Activated naive CD8-positive, alpha-beta T cell treated with anti-CD3 and anti-CD28 coated beads, Interleukin-2, amount 50 U/mL, for 16 hours (primary cell): ENCODE data around the gene LSAMP.

Experiments used
- DNase-seq: peaks from one replicate; pipeline ENCODE4 v3.0.0-alpha.2; 2020; ENCODE audit warnings: low read depth, low spot score

LSAMP gene

DNA sequence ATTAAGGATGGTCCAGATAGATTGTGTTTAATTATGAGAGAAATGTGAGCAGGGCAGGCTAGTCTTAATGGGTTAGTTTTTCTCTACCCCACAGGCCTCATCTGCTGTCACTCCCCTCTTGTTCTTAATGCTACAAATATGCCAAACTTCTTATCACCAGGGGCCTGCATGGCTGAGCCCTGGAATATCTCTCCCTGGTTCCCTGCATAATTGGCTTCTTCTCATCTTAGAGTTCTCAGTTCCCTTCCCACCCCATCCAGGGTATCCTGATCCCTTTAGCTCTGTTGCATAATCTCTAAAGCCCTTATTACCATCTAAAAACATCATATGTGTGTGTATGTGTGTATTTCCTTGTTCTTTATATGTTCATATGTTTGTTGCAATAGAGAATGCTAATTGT is 279.6 kb downstream of the LSAMP start:
- DNase-seq = no peak

DNA sequence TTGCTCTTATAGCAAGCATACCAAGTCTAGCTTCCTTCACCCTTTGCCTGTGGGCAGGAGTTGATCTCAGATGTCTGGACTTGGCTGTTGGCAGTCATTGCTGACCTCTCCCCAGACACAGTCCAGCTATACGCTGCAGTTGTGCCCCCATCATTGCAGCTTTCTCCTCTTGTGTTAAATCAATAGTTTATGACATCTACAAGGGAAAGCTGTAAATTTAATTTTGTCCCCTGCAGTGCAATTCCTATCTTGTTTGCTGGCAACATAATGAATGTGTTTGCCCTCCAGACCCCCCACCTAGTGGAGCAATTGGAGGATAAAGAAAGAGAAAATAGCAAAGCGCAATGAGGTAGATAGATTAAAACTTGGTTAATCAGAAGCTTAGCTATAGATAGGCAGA is 280.2 kb downstream of the LSAMP start:
- DNase-seq = no peak

GRCh38 chr3:116164039-116164438 is 281.2 kb downstream of the LSAMP start:
- no peak for DNase-seq

- DNase-seq = no peak
These were observed 283.4 kb downstream of the LSAMP start for GRCh38 chr3:116161575-116162525.

DNA sequence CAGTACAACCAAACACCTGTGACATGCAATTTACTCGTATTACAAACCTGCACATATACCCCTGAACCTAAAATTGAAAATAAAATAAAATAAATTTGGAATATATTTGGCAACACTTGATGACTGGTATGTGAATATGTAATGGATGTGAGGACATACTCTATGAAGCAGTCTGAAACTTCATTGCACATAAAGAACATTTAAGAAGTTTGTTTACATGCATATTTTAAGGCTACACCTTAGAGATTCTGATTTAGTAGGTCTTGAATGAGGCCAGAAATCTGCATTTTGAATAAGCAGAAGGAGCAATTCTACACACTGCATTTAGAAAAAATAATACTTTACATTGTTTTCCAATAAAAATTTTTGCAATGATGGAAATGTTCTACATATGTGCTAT is 284.7 kb downstream of the LSAMP start:
- DNase-seq = no peak

DNA sequence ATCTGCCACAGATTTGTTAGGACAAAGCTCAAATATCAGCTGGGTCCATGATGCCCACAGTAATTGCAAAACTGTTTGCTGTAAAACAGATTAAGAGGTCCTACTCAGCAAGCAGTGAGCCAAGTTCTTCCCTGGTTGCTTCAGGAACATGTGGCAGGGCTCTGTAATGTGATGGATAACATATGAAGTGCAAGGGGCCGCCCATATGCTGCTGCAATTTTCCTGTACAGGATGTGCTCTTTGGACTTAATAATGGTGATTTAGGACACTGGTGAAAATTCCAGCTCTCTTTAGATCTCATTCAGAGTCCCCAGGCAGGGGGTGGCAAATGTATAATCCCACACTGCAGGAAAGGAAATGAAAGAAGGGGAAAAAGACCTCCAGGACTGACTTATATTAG is 289.4 kb downstream of the LSAMP start:
- no peak for DNase-seq

DNA sequence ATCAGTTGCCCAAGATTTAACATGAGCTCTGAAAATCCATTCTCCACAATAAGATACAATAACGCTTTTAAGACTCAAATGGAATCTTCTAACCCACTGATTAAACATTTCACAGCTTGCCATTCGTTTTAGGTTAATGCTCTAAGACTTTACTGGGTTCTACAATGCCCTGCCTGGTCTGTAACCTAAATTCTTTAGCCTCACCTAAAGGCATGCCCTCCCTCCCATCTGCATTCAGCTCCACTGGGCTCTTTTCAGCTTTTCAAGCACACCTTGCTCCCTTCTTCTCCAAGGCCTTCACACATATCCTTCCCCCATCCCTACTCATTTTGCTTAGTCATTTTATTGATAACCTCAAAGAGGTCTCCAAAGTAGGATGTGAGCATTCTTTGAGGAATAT is 290.9 kb downstream of the LSAMP start:
- no peak for DNase-seq

GRCh38 chr3:116153174-116153573 is 292.1 kb downstream of the LSAMP start:
- DNase-seq = no peak

- no peak for DNase-seq
These were observed 294.6 kb downstream of the LSAMP start for GRCh38 chr3:116150655-116151167.

GRCh38 chr3:116148881-116149851 is 296.1 kb downstream of the LSAMP start:
- no peak for DNase-seq

- no peak for DNase-seq
These were observed 299.7 kb downstream of the LSAMP start for GRCh38 chr3:116145613-116146012.

GRCh38 chr3:116141724-116142123 is 303.6 kb downstream of the LSAMP start:
- no peak for DNase-seq

DNA sequence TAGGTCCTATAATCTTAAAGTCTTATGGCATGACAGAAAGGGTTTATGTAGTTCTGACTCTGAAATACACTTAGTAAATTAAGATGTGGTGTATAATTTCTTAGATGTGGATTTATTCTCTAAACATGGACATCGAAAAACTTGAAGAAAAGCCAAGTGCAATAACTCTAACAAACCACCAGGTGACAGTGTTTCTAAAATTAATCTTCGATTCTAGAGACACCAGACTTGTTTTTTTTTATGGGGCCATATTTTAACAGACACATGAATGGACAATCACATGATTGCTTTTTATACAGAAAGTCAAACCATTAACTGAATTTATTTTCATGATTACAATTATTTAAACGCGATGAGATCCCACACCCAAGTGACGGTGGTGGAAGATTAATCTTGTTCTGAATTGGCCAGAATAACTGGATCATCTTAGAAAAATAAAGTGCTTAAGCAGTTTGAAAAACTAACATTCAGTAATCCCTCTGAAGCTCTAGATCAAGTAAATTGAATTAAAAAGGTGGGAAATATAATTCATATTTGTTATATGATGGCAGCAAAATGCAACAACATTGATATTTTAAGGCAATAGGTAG is 305.1 kb downstream of the LSAMP start:
- DNase-seq = no peak

DNA sequence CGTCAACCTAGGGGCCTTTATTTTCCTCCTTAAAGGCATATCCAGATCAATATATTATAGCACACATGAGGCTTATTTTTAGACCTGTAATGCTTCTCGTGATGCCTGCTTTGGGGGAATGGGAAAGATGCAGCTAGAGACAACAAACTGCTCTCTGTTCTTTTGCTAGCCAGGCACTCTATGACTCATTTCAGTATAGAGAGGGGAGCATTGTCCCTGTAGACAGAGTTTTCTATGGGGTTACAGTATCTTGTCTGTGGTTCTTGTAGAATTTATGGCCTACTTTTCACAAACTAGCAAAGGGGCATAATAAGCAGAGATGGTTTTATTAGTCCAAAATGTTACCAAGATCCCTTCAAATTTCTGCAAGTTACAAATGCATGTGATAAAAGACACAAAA is 305.6 kb downstream of the LSAMP start:
- DNase-seq = no peak

DNA sequence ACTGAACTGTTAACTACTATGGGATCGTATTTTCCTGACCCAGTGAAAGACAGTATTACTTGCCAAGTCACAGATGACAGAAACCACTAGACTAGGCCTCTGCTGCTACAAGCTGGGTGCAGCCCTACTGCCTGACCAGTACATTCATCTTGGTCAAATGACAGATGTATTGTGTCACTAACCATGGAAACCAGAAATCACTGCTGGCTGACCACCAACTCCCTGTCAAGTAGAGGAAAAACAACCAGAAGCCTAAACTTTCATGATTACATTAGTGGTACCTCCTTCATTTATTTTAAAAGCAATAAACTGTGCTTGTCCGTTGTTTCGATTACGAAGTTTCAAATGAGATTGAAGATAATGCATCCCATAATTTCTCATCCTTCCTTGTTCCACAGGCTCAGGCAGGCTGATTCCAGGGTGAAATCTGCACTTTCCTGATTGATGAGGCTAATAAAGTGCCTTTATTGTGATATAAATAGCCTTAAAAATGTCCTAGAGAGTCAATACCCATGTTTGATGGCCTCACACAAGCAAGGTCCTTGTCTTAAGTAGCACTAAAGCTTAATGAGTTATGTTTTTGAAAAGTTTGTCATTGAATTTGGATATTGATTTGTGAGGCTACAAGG is 309.7 kb downstream of the LSAMP start:
- DNase-seq = no peak

GRCh38 chr3:116129187-116129946 is 315.9 kb downstream of the LSAMP start:
- DNase-seq = no peak

- no peak for DNase-seq
These were observed 317.8 kb downstream of the LSAMP start for GRCh38 chr3:116127464-116127863.

- DNase-seq = no peak
These were observed 321.1 kb downstream of the LSAMP start for GRCh38 chr3:116124166-116124565.

GRCh38 chr3:116118475-116119169 is 326.7 kb downstream of the LSAMP start:
- no peak for DNase-seq

- DNase-seq = no peak
These were observed 330.7 kb downstream of the LSAMP start for GRCh38 chr3:116114586-116114985.
